KMS-11 (cell line): ENCODE data around the gene GJC2.

Experiments used
- H2AFZ ChIP-seq: fragments of 200-600 bp; sonication (generic); 2 replicates; pipeline ENCODE4 v1.6.1; 2016; ENCODE audit warnings: antibody characterized with exemption, mixed run types, low read depth
- H3K27ac ChIP-seq: fragments of 200-600 bp; sonication (generic); 2 replicates; pipeline ENCODE4 v1.6.1; 2016; ENCODE audit warnings: mild to moderate bottlenecking, mixed run types
- H3K27me3 ChIP-seq: fragments of 200-600 bp; sonication (generic); 2 replicates; pipeline ENCODE4 v1.6.1; 2017; ENCODE audit warnings: mild to moderate bottlenecking, low read depth, mixed run types, moderate library complexity; ENCODE audit not compliant: insufficient read depth
- H3K36me3 ChIP-seq: fragments of 200-600 bp; sonication (generic); 2 replicates; pipeline ENCODE4 v1.6.1; 2017; ENCODE audit warnings: mild to moderate bottlenecking, mixed run types; ENCODE audit not compliant: insufficient read depth
- H3K4me1 ChIP-seq: fragments of 200-600 bp; sonication (generic); 2 replicates; pipeline ENCODE4 v1.6.1; 2016; ENCODE audit warnings: mild to moderate bottlenecking, low read depth, mixed run types; ENCODE audit not compliant: poor library complexity, severe bottlenecking
- H3K4me2 ChIP-seq: fragments of 200-600 bp; sonication (generic); 2 replicates; pipeline ENCODE4 v1.7.0; 2016; ENCODE audit warnings: mild to moderate bottlenecking, mixed run types
- H3K4me3 ChIP-seq: fragments of 200-600 bp; sonication (generic); IDR thresholded peaks from 2 replicates; pipeline ENCODE4 v1.6.1; 2017; ENCODE audit warnings: low read depth, low read length, mixed read lengths; ENCODE audit not compliant: insufficient read depth
- H3K79me2 ChIP-seq: fragments of 200-600 bp; sonication (generic); 2 replicates; pipeline ENCODE4 v1.6.1; 2016; ENCODE audit warnings: low read depth, mixed run types; ENCODE audit not compliant: insufficient read depth
- H3K9ac ChIP-seq: fragments of 200-600 bp; sonication (generic); 2 replicates; pipeline ENCODE4 v1.6.1; 2016; ENCODE audit warnings: mild to moderate bottlenecking, mixed run types
- H4K20me1 ChIP-seq: fragments of 200-600 bp; sonication (generic); 2 replicates; pipeline ENCODE4 v1.6.1; 2016; ENCODE audit warnings: mild to moderate bottlenecking, mixed run types; ENCODE audit not compliant: insufficient read depth
- CTCF ChIP-seq: fragments of 200-600 bp; sonication (generic); conservative IDR thresholded peaks from 2 replicates; pipeline ENCODE4 v1.6.1; 2017; ENCODE audit warnings: low read depth, mild to moderate bottlenecking, antibody characterized with exemption, low read length, moderate library complexity, mixed read lengths

The GJC2 gene

DNA sequence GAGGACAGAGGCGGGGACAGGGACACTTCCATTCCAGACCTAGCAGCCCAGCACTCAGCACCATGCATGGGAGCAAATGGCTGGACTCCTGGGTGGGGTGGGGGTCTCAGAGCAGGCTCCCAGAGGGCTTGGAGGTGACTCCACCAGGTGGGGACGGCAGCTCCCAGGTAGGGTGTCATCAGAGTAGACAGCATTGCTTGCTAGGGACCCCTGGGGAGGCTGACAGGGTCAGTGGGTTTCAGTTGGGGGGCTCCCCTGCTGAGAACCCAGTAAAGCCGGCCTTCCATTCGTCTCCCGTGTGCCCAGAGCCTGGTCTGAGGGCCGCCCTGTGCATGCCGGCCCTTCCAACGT, 4.8 kb upstream of the GJC2 start:
- TF ChIP-seq CTCF = no peak
- Histone ChIP-seq H3K9ac (no peak overlapping the region), H4K20me1 (no peaks in the 10 kb centered on the region; the same call in 1 of the 2 replicates), H3K4me1 (peaks cover 17% of the 10 kb centered on the region), H3K4me2 (no peak overlapping the region), H3K27ac (no peak overlapping the region), H3K79me2 (peaks cover 65% of the 10 kb centered on the region), H3K27me3 (no peaks in the 10 kb centered on the region), H3K36me3 (no peaks in the 10 kb centered on the region), H3K4me3 (no peak overlapping the region), H2AFZ (no peak overlapping the region)

GRCh38 chr1:228145463-228146416, 4.0 kb upstream of the GJC2 start:
- Histone ChIP-seq H2AFZ (no peak overlapping the region), H4K20me1 (no peaks in the 10 kb centered on the region; the same call in 1 of the 2 replicates), H3K27ac (no peak overlapping the region), H3K4me2 (no peak overlapping the region), H3K79me2 (peaks cover 59% of the 10 kb centered on the region), H3K36me3 (no peaks in the 10 kb centered on the region), H3K4me3 (no peak overlapping the region), H3K9ac (no peak overlapping the region), H3K4me1 (peaks cover 17% of the 10 kb centered on the region), H3K27me3 (no peaks in the 10 kb centered on the region)
- TF ChIP-seq CTCF = no peak

DNA sequence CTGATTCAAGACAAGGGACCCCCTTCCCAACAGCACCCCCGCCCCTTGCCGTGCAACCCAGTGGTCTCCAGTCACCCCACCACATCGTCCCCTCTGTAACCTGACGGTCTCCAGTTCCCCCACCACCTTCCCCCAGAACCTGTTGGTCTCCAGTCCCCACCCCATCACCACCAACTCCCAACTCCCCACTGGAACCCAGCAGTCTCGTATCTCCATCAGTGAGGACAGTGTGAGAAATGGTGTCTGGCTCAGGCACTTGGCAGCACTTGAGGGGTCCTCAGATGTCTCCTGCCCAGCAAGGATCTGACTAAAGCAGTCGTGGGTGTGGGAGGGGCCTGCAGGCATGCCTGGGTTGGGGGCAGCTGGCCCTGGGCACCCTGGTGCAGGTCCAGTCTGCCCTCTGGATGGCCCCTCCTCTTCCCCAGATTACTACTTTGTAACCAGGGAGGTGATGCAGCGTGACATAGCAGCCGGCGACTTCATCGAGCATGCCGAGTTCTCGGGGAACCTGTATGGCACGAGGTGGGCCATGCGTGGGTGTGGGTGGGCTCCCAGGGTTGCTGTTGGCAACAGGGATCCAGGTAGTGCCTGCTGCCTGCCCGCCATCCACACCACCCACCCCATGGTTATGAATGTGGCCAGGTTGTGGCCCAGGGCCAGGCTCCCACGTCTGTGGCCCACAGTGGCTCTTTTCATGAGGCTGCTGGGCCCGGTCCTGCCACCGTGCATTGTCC, 3.1 kb upstream of the GJC2 start:
- Histone ChIP-seq H3K79me2 (peaks cover 51% of the 10 kb centered on the region), H3K27ac (no peak overlapping the region)

More for the DNA sequence above, 3.1 kb upstream of the GJC2 start:
- Histone ChIP-seq H3K27me3 (no peaks in the 10 kb centered on the region), H3K36me3 (no peaks in the 10 kb centered on the region), H3K4me3 (no peak overlapping the region), H4K20me1 (no peaks in the 10 kb centered on the region; the same call in 1 of the 2 replicates), H3K4me2 (no peak overlapping the region), H2AFZ (no peak overlapping the region), H3K4me1 (peaks cover 15% of the 10 kb centered on the region), H3K9ac (no peak overlapping the region)
- TF ChIP-seq CTCF = no peak
